Renal pelvis (tissue), 4 donors: ENCODE data around the gene RASSF7. TPM values are rescaled to one million over a fixed set of nuclear protein-coding genes. Genes with fewer than 3 reads are reported as not detected.

ENCODE experiments used
- DNase-seq: peaks from one replicate; pipeline ENCODE4 v3.0.0-alpha.2; 2013
- polyA plus RNA-seq, 3 donors: library from polyadenylated mRNA; unstranded; fragments of 120-200 nt; gene quantifications; one replicate each; pipeline ENCODE4 v1.2.1, GENCODE V29; 2013; ENCODE audit not compliant: insufficient read length in 3 of 3

RASSF7 gene
- polyA plus RNA-seq, 3 donors, result 58.0 to 66.3 (median 64.5) TPM

DNA sequence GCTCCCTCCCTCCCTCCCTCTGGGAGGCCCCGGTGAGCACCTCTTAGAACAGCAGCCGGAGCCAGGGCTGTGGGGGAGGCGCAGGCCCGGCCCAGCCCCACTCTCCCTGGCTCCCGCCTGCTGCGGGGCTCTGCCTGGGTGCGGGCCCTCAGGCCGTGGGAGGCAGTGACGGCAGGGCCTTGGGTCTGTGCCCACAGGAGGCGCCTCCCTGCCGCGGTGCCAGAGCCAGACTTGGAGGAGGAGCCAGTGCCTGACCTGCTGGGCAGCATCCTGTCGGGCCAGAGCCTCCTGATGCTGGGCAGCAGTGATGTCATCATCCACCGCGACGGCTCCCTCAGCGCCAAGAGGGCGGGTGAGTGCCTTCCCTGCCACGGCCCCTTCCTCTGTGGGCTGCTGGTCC is 45.5 kb downstream of the RASSF7 start:
- no peak for DNase-seq

DNA sequence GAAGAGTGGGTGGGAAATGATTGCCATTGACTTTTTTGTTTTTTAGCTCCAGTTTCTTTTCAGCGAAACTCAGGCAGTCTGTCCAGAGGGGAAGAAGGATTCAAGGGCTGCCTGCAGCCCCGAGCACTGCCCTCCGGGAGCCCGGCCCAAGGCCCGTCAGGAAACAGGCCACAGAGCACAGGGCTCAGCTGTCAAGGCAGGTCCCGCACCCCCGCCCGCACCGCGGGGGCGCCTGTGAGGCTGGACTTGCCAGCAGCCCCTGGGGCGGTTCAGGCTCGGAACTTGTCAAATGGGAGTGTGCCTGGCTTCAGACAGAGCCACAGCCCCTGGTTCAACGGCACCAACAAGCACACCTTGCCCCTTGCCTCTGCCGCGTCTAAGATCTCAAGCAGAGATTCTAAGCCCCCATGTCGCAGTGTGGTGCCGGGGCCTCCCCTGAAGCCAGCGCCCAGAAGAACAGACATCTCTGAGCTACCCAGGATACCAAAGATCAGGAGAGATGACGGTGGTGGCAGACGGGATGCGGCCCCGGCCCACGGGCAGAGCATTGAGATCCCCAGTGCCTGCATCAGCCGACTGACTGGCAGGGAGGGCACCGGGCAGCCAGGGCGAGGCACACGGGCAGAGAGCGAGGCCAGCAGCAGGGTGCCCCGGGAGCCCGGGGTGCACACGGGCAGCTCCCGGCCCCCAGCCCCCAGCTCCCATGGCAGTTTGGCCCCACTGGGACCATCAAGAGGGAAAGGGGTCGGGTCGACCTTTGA is 46.4 kb downstream of the RASSF7 start:
- DNase-seq, result no peak

DNA sequence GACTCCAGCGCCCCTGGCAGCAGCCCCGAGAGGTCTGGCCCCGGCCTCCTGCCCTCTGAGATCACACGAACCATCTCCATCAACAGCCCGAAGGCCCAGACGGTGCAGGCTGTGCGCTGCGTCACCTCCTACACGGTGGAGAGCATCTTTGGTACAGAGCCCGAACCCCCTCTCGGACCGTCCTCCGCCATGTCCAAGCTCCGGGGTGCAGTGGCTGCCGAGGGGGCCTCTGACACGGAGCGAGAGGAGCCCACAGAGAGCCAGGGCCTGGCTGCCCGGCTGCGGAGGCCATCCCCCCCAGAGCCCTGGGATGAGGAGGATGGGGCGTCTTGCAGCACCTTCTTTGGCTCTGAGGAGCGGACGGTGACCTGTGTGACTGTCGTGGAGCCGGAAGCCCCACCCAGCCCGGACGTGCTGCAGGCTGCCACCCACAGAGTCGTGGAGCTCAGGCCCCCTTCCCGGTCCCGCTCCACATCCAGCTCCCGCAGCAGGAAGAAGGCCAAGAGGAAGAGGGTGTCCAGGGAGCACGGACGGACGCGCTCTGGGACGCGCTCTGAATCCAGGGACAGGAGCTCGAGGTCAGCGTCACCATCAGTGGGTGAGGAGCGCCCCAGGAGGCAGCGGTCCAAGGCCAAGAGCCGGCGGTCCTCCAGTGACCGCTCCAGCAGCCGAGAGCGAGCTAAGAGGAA is 47.3 kb downstream of the RASSF7 start:
- no peak for DNase-seq

GRCh38 chr11:608791-609251 is 48.1 kb downstream of the RASSF7 start:
- no peak for DNase-seq

- DNase-seq, result no peak
Measured at GRCh38 chr11:609341-609811, 48.6 kb downstream of the RASSF7 start.

DNA sequence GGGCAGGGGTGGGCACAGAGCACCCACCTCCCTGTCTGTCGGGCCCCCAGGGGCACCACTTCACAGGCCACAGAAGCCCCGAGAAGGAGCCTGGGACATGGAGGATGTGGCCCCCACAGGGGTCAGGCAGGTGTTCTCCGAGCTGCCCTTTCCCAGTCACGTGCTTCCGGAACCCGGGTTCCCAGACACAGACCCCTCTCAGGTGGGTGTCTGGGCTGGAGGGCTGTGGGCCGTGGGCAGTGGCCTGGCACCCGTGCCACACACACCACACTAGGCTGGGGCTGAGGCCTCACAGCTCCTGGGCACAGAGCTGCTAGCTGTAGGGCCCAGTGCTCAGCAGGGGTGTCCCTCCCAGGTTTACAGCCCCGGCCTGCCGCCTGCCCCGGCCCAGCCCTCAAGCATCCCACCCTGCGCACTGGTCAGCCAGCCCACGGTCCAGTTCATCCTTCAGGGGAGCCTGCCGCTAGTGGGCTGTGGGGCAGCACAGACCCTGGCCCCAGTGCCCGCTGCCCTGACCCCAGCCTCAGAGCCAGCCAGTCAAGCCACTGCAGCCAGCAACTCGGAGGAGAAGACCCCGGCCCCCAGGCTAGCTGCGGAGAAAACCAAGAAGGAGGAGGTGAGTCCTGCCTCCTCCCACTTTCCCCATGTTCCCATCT is 49.5 kb downstream of the RASSF7 start:
- no peak for DNase-seq

GRCh38 chr11:611001-611996 is 50.5 kb downstream of the RASSF7 start:
- no peak for DNase-seq

- no peak for DNase-seq
Measured at GRCh38 chr11:612201-612960, 51.6 kb downstream of the RASSF7 start.

DNA sequence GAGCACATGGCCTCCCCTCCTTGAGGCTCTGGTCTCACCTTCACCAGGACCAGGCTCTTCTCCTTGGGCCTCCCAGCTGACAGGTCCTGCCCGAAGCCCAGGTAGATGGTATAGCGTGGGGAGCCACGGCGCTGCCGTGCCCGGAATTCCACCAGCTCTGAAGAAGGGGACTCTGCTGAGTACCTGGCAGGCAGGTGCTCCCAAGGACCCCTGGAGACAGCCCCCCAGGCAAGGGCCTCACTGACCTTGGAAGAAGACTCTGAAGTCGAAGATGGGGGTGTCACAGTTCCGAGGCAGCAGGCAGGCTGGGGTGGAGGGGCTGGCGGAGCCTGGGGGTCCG is 52.2 kb downstream of the RASSF7 start:
- DNase-seq, result no peak

GRCh38 chr11:613369-613968 is 52.7 kb downstream of the RASSF7 start:
- no peak for DNase-seq

Other genes with a start within 250 kb of the RASSF7 start
- 10 to 100 TPM; 32.2 to 44.9 (median 33.7) TPM for gene IFITM1, start 246.9 kb upstream of the RASSF7 start, polyA plus RNA-seq
- gene IFITM3, start 240.1 kb upstream of the RASSF7 start, polyA plus RNA-seq, result 100 to 1,000 TPM; 359 to 402 (median 395) TPM
- gene B4GALNT4, start 191.5 kb upstream of the RASSF7 start, polyA plus RNA-seq, result 10 to 100 TPM; 77.7 to 93.4 (median 87.2) TPM
- gene PKP3, start 166.8 kb upstream of the RASSF7 start, polyA plus RNA-seq, result 1 to 10 TPM; 6.5 to 7.0 (median 6.7) TPM
- 10 to 100 TPM; 49.6 to 61.7 (median 61.5) TPM for gene SIGIRR, start 146.0 kb upstream of the RASSF7 start, polyA plus RNA-seq
- 10 to 100 TPM; 11.2 to 17.4 (median 14.2) TPM for gene ANO9, start 119.0 kb upstream of the RASSF7 start, polyA plus RNA-seq
- 10 to 100 TPM; 40.0 to 44.9 (median 41.2) TPM for gene PTDSS2, start 110.7 kb upstream of the RASSF7 start, polyA plus RNA-seq
- 100 to 1,000 TPM in 2 of 3 donors, 10 to 100 TPM in 1; 99.2 to 115 (median 110) TPM for gene RNH1, start 53.7 kb upstream of the RASSF7 start, polyA plus RNA-seq
- 10 to 100 TPM; 48.3 to 62.5 (median 56.2) TPM for gene HRAS, start 25.4 kb upstream of the RASSF7 start, polyA plus RNA-seq
- 1 to 10 TPM; 5.4 to 6.4 (median 5.5) TPM for gene LRRC56, start 23.4 kb upstream of the RASSF7 start, polyA plus RNA-seq
- gene LMNTD2, start 232 bp upstream of the RASSF7 start, polyA plus RNA-seq, result 1 to 10 TPM; 4.2 to 4.9 (median 4.6) TPM
- 10 to 100 TPM; 26.8 to 30.4 (median 28.3) TPM for gene PHRF1, start 15.5 kb downstream of the RASSF7 start, polyA plus RNA-seq
- 10 to 100 TPM; 11.0 to 11.7 (median 11.2) TPM for gene IRF7, start 55.0 kb downstream of the RASSF7 start, polyA plus RNA-seq
- 10 to 100 TPM; 42.6 to 56.2 (median 47.7) TPM for gene CDHR5, start 64.0 kb downstream of the RASSF7 start, polyA plus RNA-seq
- gene SCT, start 66.2 kb downstream of the RASSF7 start, polyA plus RNA-seq, result 1 to 10 TPM in 2 of 3 donors, under 1 TPM in 1; 0.87 to 2.3 (median 2.3) TPM
- gene DRD4, start 76.3 kb downstream of the RASSF7 start, polyA plus RNA-seq, result 1 to 10 TPM; 3.8 to 5.4 (median 4.2) TPM
- 10 to 100 TPM; 55.3 to 61.9 (median 55.6) TPM for gene DEAF1, start 134.3 kb downstream of the RASSF7 start, polyA plus RNA-seq
- gene TMEM80, start 134.8 kb downstream of the RASSF7 start, polyA plus RNA-seq, result 10 to 100 TPM; 41.9 to 62.1 (median 59.9) TPM
- 100 to 1,000 TPM; 128 to 189 (median 150) TPM for gene EPS8L2, start 145.3 kb downstream of the RASSF7 start, polyA plus RNA-seq
- 100 to 1,000 TPM; 129 to 137 (median 130) TPM for gene TALDO1, start 186.5 kb downstream of the RASSF7 start, polyA plus RNA-seq
- 100 to 1,000 TPM in 1 of 3 donors, 10 to 100 TPM in 2; 85.0 to 111 (median 90.3) TPM for gene GATD1, start 216.5 kb downstream of the RASSF7 start, polyA plus RNA-seq
- gene CEND1, start 229.1 kb downstream of the RASSF7 start, polyA plus RNA-seq, result 1 to 10 TPM in 1 of 3 donors, under 1 TPM in 2; 0.64 to 1.3 (median 0.83) TPM
- 10 to 100 TPM; 16.0 to 20.9 (median 20.6) TPM for gene SLC25A22, start 237.3 kb downstream of the RASSF7 start, polyA plus RNA-seq
- gene PIDD1, start 244.3 kb downstream of the RASSF7 start, polyA plus RNA-seq, result 10 to 100 TPM; 11.8 to 14.4 (median 13.0) TPM
- gene RPLP2, start 249.0 kb downstream of the RASSF7 start, polyA plus RNA-seq, result 1,000 to 10,000 TPM; 1,087 to 1,248 (median 1,229) TPM